ENCODE data around the gene DPF3.

DPF3 gene

DNA sequence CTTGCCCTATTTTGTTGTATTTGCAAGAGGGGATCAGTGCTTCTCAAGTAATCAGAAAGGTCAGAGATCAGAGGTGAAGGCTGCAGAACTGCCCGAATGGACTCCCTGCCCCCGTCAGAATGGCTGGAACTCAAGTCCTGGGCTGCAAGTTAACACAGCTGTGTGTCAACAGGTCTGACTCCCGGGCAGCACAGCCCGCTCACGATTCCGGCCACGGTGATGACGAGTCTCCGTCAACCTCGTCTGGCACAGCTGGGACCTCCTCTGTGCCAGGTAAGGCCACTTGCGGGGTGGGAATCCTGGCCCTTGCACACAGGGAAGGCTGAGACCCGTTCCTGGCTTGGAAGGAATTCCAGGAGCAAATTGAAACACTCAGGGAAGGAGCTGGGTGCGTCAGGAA, 45.7 kb upstream of the DPF3 start:
- Histone ChIP-seq H3K27me3 (replicated peaks; ENCODE audit: insufficient read depth, low read length) (no peaks in the 10 kb centered on the region), H3K36me3 (replicated peaks; ENCODE audit: insufficient read depth, low read length) (no peaks in the 10 kb centered on the region), H3K9ac (ENCODE audit: low read length) (no peak overlapping the region), H3K27ac (ENCODE audit: low read length) (no peak overlapping the region), H3K4me3 (ENCODE audit: low read length) (no peak overlapping the region), H3K9me2 (replicated peaks; ENCODE audit: insufficient read depth, low read length) (no peaks in the 10 kb centered on the region), H3K9me3 (replicated peaks; ENCODE audit: insufficient read depth, low read length) (no peaks in the 10 kb centered on the region), H3K79me2 (ENCODE audit: low read length) (no peaks in the 10 kb centered on the region; the same call in 1 of the 2 replicates), H3K4me1 (ENCODE audit: low read length) (no peaks in the 10 kb centered on the region), H2AFZ (ENCODE audit: low read length) (no peak overlapping the region), H3F3A (ENCODE audit: insufficient read depth, low read length) (no peaks in the 10 kb centered on the region), H3K4me2 (ENCODE audit: low read depth, low read length) (no peak overlapping the region), H4K20me1 (ENCODE audit: insufficient read depth, low read length) (no peaks in the 10 kb centered on the region)
- TF ChIP-seq EZH2phosphoT487 (IDR thresholded peaks at IDR 0.05; ENCODE audit: low read length) (no peak), EZH2 (optimal IDR thresholded peaks at IDR 0.05; ENCODE audit: low read depth, low read length) (no peak)
- TF ChIP-seq, protein P1, sequence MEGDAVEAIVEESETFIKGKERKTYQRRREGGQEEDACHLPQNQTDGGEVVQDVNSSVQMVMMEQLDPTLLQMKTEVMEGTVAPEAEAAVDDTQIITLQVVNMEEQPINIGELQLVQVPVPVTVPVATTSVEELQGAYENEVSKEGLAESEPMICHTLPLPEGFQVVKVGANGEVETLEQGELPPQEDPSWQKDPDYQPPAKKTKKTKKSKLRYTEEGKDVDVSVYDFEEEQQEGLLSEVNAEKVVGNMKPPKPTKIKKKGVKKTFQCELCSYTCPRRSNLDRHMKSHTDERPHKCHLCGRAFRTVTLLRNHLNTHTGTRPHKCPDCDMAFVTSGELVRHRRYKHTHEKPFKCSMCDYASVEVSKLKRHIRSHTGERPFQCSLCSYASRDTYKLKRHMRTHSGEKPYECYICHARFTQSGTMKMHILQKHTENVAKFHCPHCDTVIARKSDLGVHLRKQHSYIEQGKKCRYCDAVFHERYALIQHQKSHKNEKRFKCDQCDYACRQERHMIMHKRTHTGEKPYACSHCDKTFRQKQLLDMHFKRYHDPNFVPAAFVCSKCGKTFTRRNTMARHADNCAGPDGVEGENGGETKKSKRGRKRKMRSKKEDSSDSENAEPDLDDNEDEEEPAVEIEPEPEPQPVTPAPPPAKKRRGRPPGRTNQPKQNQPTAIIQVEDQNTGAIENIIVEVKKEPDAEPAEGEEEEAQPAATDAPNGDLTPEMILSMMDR (IDR thresholded peaks at IDR 0.05; ENCODE audit: low read length) = no peak
- DNase-seq = no peak

DNA sequence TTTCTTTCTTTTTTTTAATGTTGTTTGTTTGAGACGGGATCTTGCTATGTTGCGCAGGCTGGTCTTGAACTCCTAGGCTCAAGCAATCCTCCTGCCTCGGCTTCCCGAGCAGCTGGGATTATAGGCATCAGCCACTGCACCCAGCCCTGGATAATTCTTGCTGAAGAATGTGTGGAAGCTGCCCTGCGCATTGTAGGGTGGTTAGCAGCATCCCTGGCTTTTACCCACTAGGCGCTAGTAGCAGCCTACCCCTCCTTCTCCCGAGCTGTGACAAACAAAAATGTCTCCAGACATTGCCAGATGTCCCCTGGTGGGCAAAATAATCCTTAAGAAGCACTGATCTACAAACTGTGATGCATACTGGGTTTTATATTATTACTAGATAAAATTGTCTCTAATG, 39.0 kb upstream of the DPF3 start:
- H3K4me3 ChIP-seq (ENCODE audit: low read length) = no peak overlapping the region
- no peaks in the 10 kb centered on the region for H3K36me3 ChIP-seq (replicated peaks; ENCODE audit: insufficient read depth, low read length)
- no peak for DNase-seq
- no peaks in the 10 kb centered on the region for H3F3A ChIP-seq (ENCODE audit: insufficient read depth, low read length)
- H3K9me3 ChIP-seq (replicated peaks; ENCODE audit: insufficient read depth, low read length) = no peaks in the 10 kb centered on the region
- H3K27ac ChIP-seq (ENCODE audit: low read length) = no peak overlapping the region
- H3K4me2 ChIP-seq (ENCODE audit: low read depth, low read length) = no peak overlapping the region
- H4K20me1 ChIP-seq (ENCODE audit: insufficient read depth, low read length) = no peaks in the 10 kb centered on the region
- H3K79me2 ChIP-seq (ENCODE audit: low read length) = peaks cover 30% of the 10 kb centered on the region
- H3K9me2 ChIP-seq (replicated peaks; ENCODE audit: insufficient read depth, low read length) = no peaks in the 10 kb centered on the region
- no peak overlapping the region for H2AFZ ChIP-seq (ENCODE audit: low read length)
- no peak for TF ChIP-seq EZH2phosphoT487 (IDR thresholded peaks at IDR 0.05; ENCODE audit: low read length)
- H3K9ac ChIP-seq (ENCODE audit: low read length) = no peak overlapping the region
- H3K27me3 ChIP-seq (replicated peaks; ENCODE audit: insufficient read depth, low read length) = no peaks in the 10 kb centered on the region
- no peaks in the 10 kb centered on the region for H3K4me1 ChIP-seq (ENCODE audit: low read length)

DNA sequence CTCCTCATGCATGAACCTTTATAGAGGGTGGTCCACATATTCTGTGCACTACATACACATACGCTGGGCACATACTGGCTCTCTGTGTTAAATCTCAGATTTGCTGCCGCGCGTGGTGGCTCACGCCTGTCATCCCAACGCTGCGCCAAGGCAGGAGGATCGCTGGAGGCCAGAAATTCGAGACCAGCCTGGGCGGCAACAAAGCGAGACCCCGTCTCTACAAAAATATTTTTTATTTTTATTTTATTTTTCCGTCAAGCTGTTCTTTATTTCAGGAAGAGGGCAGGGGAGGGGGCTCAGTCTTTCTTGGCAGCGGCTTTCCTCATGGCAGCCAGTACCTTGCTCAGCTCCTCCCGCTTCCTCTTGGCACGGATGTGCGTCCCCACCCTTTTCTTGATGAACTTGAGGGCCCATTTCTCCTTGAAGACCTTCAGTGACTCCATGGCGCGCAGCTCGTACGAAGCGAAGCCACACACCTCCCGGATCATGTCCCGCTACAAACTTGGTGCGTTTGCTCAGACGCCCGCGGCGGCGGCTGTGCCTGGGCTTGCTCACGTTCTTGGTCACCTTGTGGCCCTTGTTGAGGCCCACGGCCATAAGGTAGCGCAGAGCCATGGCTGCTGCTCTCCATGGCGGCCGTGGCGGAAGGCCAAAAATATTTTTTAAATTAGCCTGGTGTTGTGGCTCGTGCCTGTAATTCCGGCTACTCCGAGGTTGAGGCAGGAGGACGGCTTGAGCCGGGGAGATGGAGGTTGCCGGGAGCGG, 35.6 kb upstream of the DPF3 start:
- Histone ChIP-seq H3K27ac (ENCODE audit: low read length) (no peak overlapping the region), H3K4me2 (ENCODE audit: low read depth, low read length) (no peak overlapping the region), H3F3A (ENCODE audit: insufficient read depth, low read length) (peaks cover 4% of the 10 kb centered on the region; the same call in 1 of the 2 replicates), H3K79me2 (ENCODE audit: low read length) (peaks cover 35% of the 10 kb centered on the region), H3K4me1 (ENCODE audit: low read length) (no peaks in the 10 kb centered on the region), H3K27me3 (replicated peaks; ENCODE audit: insufficient read depth, low read length) (no peaks in the 10 kb centered on the region), H3K9ac (ENCODE audit: low read length) (no peak overlapping the region), H3K4me3 (ENCODE audit: low read length) (no peak overlapping the region), H4K20me1 (ENCODE audit: insufficient read depth, low read length) (no peaks in the 10 kb centered on the region), H3K9me2 (replicated peaks; ENCODE audit: insufficient read depth, low read length) (no peaks in the 10 kb centered on the region), H3K36me3 (replicated peaks; ENCODE audit: insufficient read depth, low read length) (no peaks in the 10 kb centered on the region), H3K9me3 (replicated peaks; ENCODE audit: insufficient read depth, low read length) (no peaks in the 10 kb centered on the region), H2AFZ (ENCODE audit: low read length) (no peak overlapping the region)
- no peak for DNase-seq
- TF ChIP-seq EZH2phosphoT487 (IDR thresholded peaks at IDR 0.05; ENCODE audit: low read length) (no peak), EZH2 (optimal IDR thresholded peaks at IDR 0.05; ENCODE audit: low read depth, low read length) (no peak)
- TF ChIP-seq, protein P1 (IDR thresholded peaks at IDR 0.05; ENCODE audit: low read length) = no peak

DNA sequence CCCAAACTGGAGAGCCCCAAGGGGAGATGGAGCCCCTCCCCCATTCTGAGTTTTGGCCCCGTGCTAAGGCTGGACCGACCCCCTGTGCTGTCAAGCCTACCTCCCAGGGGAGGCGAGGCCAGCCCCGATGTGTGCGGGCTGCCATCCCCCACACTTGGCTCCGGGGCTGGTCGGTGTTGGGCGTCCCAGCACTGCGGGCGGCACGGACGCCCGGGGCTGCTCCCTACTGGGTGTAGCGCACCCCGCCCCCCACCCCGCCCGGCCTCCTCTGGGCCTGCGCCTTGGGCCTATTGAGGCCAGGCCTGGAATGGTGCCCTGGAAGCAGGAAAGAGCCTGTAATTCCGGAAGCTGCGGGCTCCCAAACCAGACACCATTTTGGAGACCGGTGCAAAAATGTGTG, 35.0 kb upstream of the DPF3 start:
- H4K20me1 ChIP-seq (ENCODE audit: insufficient read depth, low read length) = no peaks in the 10 kb centered on the region
- no peaks in the 10 kb centered on the region for H3K4me1 ChIP-seq (ENCODE audit: low read length)
- no peak overlapping the region for H2AFZ ChIP-seq (ENCODE audit: low read length)
- no peaks in the 10 kb centered on the region for H3K9me2 ChIP-seq (replicated peaks; ENCODE audit: insufficient read depth, low read length)
- H3K79me2 ChIP-seq (ENCODE audit: low read length) = peaks cover 35% of the 10 kb centered on the region
- no peak overlapping the region for H3K9ac ChIP-seq (ENCODE audit: low read length)
- no peak overlapping the region for H3K27ac ChIP-seq (ENCODE audit: low read length)
- no peak for DNase-seq
- no peaks in the 10 kb centered on the region for H3K36me3 ChIP-seq (replicated peaks; ENCODE audit: insufficient read depth, low read length)
- no peak overlapping the region for H3K4me2 ChIP-seq (ENCODE audit: low read depth, low read length)
- H3K9me3 ChIP-seq (replicated peaks; ENCODE audit: insufficient read depth, low read length) = no peaks in the 10 kb centered on the region
- no peaks in the 10 kb centered on the region for H3K27me3 ChIP-seq (replicated peaks; ENCODE audit: insufficient read depth, low read length)
- H3F3A ChIP-seq (ENCODE audit: insufficient read depth, low read length) = peaks cover 4% of the 10 kb centered on the region; the same call in 1 of the 2 replicates
- no peak for TF ChIP-seq EZH2 (optimal IDR thresholded peaks at IDR 0.05; ENCODE audit: low read depth, low read length)
- no peak for TF ChIP-seq EZH2phosphoT487 (IDR thresholded peaks at IDR 0.05; ENCODE audit: low read length)
- TF ChIP-seq, protein P1 (IDR thresholded peaks at IDR 0.05; ENCODE audit: low read length) = no peak
- H3K4me3 ChIP-seq (ENCODE audit: low read length) = no peak overlapping the region
